Neuronal stem cell (in vitro differentiated cells): ENCODE data around the gene LSAMP.

Experiments used
- DNase-seq: peaks from one replicate; pipeline ENCODE4 v3.0.0-alpha.2; 2013; ENCODE audit warnings: low spot score
- H2AFZ ChIP-seq: one replicate; pipeline ENCODE4 v1.6.1; 2013; ENCODE audit warnings: mild to moderate bottlenecking, low read length, inconsistent platforms
- H2AK5ac ChIP-seq: 2 replicates; pipeline ENCODE4 v1.6.1; 2013; ENCODE audit warnings: low read depth, mild to moderate bottlenecking, inconsistent platforms, low read length, moderate library complexity, mixed read lengths
- H2BK120ac ChIP-seq: 2 replicates; pipeline ENCODE4 v1.6.1; 2013; ENCODE audit warnings: low read depth, mild to moderate bottlenecking, inconsistent platforms, low read length, moderate library complexity, mixed read lengths
- H2BK12ac ChIP-seq: one replicate; pipeline ENCODE4 v1.6.1; 2013; ENCODE audit warnings: low read length, inconsistent platforms
- H2BK15ac ChIP-seq: 2 replicates; pipeline ENCODE4 v1.6.1; 2013; ENCODE audit warnings: mild to moderate bottlenecking, low read length, inconsistent platforms, mixed read lengths
- H2BK5ac ChIP-seq: one replicate; pipeline ENCODE4 v1.6.1; 2013; ENCODE audit warnings: inconsistent platforms, mild to moderate bottlenecking, low read length, moderate library complexity
- H3K14ac ChIP-seq: one replicate; pipeline ENCODE4 v1.6.1; 2013; ENCODE audit warnings: low read length, inconsistent platforms
- H3K18ac ChIP-seq: 2 replicates; pipeline ENCODE4 v1.6.1; 2013; ENCODE audit warnings: low read length, inconsistent platforms
- H3K23ac ChIP-seq: 2 replicates; pipeline ENCODE4 v1.6.1; 2013; ENCODE audit warnings: low read depth, mild to moderate bottlenecking, mixed read lengths, low read length, inconsistent platforms; ENCODE audit not compliant: poor library complexity
- H3K27ac ChIP-seq: replicated peaks from 3 replicates; pipeline ENCODE4 v1.5.1; 2013; ENCODE audit warnings: low read length, inconsistent platforms
- H3K27me3 ChIP-seq, 3 experiments: 2 replicates each; pipeline ENCODE4 v1.6.1; 2013; ENCODE audit warnings: low read length in 3 of 3, mild to moderate bottlenecking in 2 of 3, inconsistent platforms in 1 of 3, low read depth in 1 of 3, mixed read lengths in 1 of 3, moderate library complexity in 1 of 3; ENCODE audit not compliant: control insufficient read depth in 3 of 3, insufficient read depth in 3 of 3
- H3K36me3 ChIP-seq, 2 donors: replicated peaks in 1 of 2; 2 replicates each; pipeline ENCODE4 v1.6.1; 2013; ENCODE audit warnings: low read length in 2 of 2; ENCODE audit not compliant: control insufficient read depth in 2 of 2, insufficient read depth in 2 of 2
- H3K4ac ChIP-seq: 2 replicates; pipeline ENCODE4 v1.6.1; 2013; ENCODE audit warnings: inconsistent platforms, mild to moderate bottlenecking, low read length, moderate library complexity
- H3K4me1 ChIP-seq, 2 donors: 1 replicate in 1 of 2; 2 replicates in 1 of 2; pipeline ENCODE4 v1.6.1; 2013; ENCODE audit warnings: low read length in 2 of 2, low read depth in 1 of 2; ENCODE audit not compliant: control insufficient read depth in 2 of 2, insufficient read depth in 1 of 2
- H3K4me2 ChIP-seq: one replicate; pipeline ENCODE4 v1.6.1; 2013; ENCODE audit warnings: mild to moderate bottlenecking, low read length, inconsistent platforms; ENCODE audit not compliant: insufficient read depth, poor library complexity, severe bottlenecking
- H3K4me3 ChIP-seq, 2 donors: 2 replicates each; pipeline ENCODE4 v1.5.1; 2013; ENCODE audit warnings: low read length in 2 of 2, mild to moderate bottlenecking in 2 of 2, inconsistent platforms in 1 of 2, moderate library complexity in 1 of 2
- H3K79me1 ChIP-seq: one replicate; pipeline ENCODE4 v1.6.1; 2013; ENCODE audit warnings: low read depth, mild to moderate bottlenecking, inconsistent platforms, low read length, moderate library complexity
- H3K9ac ChIP-seq: one replicate; pipeline ENCODE4 v1.6.1; 2013; ENCODE audit warnings: mild to moderate bottlenecking, low read depth, low read length, inconsistent platforms; ENCODE audit not compliant: poor library complexity
- H3K9me3 ChIP-seq, 2 donors: replicated peaks in 1 of 2; 2 replicates each; pipeline versions ENCODE3 to v1.6.1; 2013; ENCODE audit warnings: low read length in 2 of 2, mild to moderate bottlenecking in 2 of 2, inconsistent platforms in 1 of 2, low read depth in 1 of 2, mixed read lengths in 1 of 2, moderate library complexity in 1 of 2; ENCODE audit not compliant: control insufficient read depth in 2 of 2, insufficient read depth in 1 of 2
- H4K8ac ChIP-seq: one replicate; pipeline ENCODE4 v1.6.1; 2013; ENCODE audit warnings: low read depth, mild to moderate bottlenecking, inconsistent platforms, low read length, moderate library complexity
- H4K91ac ChIP-seq: one replicate; pipeline ENCODE4 v1.6.1; 2013; ENCODE audit warnings: low read length, low read depth, mild to moderate bottlenecking, inconsistent platforms; ENCODE audit not compliant: poor library complexity
- WGBS, 2 donors: extraction: QIAGEN DNeasy Blood & Tissue Kit; methylation state at CpG; one replicate each; pipeline ENCODE4 v1.1.7; 2013; ENCODE audit warnings: missing lambda C conversion rate in 2 of 2, mixed read lengths in 1 of 2; ENCODE audit not compliant: insufficient read length in 2 of 2, insufficient replicate concordance in 1 of 2; ENCODE audit errors: extremely low coverage in 2 of 2; 5-methylcytosine and 5-hydroxymethylcytosine counted together

LSAMP gene

DNA sequence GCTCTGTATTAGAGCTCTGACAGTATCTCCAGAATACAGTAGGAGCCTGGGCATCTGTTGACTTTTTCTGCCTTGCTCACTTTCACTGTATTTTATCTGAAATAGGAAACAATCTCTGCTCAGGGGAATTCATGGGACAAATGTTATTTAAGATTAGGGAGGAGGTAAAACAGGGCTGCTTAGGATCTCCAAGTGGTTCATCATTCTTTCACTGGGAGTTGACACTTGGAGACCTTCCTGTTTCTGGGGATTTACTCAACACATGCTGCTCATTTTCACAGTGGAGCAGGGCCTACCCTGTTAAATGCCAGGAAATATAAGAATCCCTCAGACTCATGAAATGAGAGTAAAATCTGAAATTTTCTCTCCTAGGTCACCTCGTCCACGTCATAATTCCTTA is 636.5 kb downstream of the LSAMP start:
- Histone ChIP-seq H3K9ac (no peak overlapping the region), H3K4me2 (no peak overlapping the region), H2BK120ac (no peak overlapping the region), H3K23ac (no peak overlapping the region), H2AFZ (no peak overlapping the region), H2BK5ac (no peak overlapping the region), H2AK5ac (no peak overlapping the region), H3K14ac (no peak overlapping the region), H3K4me3 (no peak overlapping the region), H3K4me1 (peaks cover 5% of the 10 kb centered on the region in 2 donors), H2BK12ac (no peak overlapping the region), H3K9me3 (no peaks in the 10 kb centered on the region), H4K91ac (no peak overlapping the region), H3K36me3 (no peaks in the 10 kb centered on the region), H3K4ac (no peak overlapping the region), H4K8ac (no peak overlapping the region), H3K18ac (no peak overlapping the region), H2BK15ac (no peak overlapping the region), H3K79me1 (no peaks in the 10 kb centered on the region), H3K27me3 (peaks cover 0 to 26% (median 0%) of the 10 kb centered on the region in 3 experiments), H3K27ac (no peak overlapping the region)
- WGBS, 2 donors = no CpG with 5 or more reads among the region's 2 CpGs
- DNase-seq = no peak

DNA sequence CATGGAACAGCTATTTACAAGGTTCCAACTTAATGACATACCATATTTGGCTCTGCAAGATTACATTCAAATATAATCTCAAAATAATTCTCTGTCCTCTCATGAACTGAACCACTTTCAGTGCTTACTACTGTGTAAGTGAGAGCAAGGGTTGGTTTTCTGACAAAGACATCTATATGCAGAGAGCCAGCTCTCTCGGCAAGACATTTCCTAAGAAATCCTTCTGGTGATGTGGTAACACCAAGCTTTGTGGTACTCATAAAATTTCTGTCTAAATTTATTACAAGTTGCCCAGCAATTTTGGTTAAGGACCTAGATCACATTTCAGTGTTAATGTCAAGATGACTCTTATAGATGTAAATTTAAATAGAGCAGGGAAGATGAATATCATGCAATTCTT is 637.0 kb downstream of the LSAMP start:
- Histone ChIP-seq H3K4me2 (no peak overlapping the region), H2AFZ (no peak overlapping the region), H3K4ac (no peak overlapping the region), H4K8ac (no peak overlapping the region), H3K9me3 (no peaks in the 10 kb centered on the region), H3K79me1 (no peaks in the 10 kb centered on the region), H3K23ac (no peak overlapping the region), H3K14ac (no peak overlapping the region), H2AK5ac (no peak overlapping the region), H3K36me3 (no peaks in the 10 kb centered on the region), H3K27me3 (peaks cover 0 to 31% (median 0%) of the 10 kb centered on the region in 3 experiments), H3K4me1 (peaks cover 5% of the 10 kb centered on the region in 2 donors), H2BK120ac (no peak overlapping the region), H3K9ac (no peak overlapping the region), H3K27ac (no peak overlapping the region), H2BK5ac (no peak overlapping the region), H2BK15ac (no peak overlapping the region), H2BK12ac (no peak overlapping the region), H4K91ac (no peak overlapping the region), H3K4me3 (no peak overlapping the region), H3K18ac (no peak overlapping the region)
- no peak for DNase-seq
- no CpG with 5 or more reads among the region's 1 CpG for WGBS, 2 donors

DNA sequence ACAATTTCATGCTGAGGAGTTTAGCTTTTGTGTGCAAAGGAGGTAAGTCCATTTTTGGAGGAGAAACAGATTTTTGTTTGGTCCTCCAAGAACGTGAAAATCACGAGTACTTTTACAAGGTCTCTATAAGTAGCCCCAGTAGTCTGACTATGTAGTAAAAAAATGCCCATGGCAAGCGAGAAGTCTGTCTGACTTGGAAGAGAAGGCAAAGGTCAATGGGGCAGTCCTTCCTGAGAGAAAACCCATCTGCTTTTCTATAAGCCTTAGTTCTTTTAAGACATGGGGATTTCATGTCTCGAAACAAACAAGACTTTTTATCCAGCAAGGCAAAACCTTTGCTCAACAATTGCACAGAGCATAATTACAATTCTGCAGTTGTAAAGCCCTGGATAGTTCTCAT is 638.8 kb downstream of the LSAMP start:
- Histone ChIP-seq H4K91ac (no peak overlapping the region), H2AK5ac (no peak overlapping the region), H3K4me2 (no peak overlapping the region), H3K14ac (no peak overlapping the region), H3K9me3 (no peaks in the 10 kb centered on the region), H2BK5ac (no peak overlapping the region), H3K18ac (no peak overlapping the region), H3K79me1 (no peaks in the 10 kb centered on the region), H3K4ac (no peak overlapping the region), H2BK120ac (no peak overlapping the region), H3K23ac (no peak overlapping the region), H4K8ac (no peak overlapping the region), H3K36me3 (no peaks in the 10 kb centered on the region), H2BK15ac (no peak overlapping the region), H3K27me3 (peaks cover 0 to 37% (median 0%) of the 10 kb centered on the region in 3 experiments), H3K4me3 (no peak overlapping the region), H3K27ac (no peak overlapping the region), H2AFZ (no peak overlapping the region), H3K4me1 (peaks cover 5% of the 10 kb centered on the region in 2 donors), H2BK12ac (no peak overlapping the region), H3K9ac (no peak overlapping the region)
- no peak for DNase-seq
- no CpG with 5 or more reads among the region's 4 CpGs for WGBS, 2 donors

DNA sequence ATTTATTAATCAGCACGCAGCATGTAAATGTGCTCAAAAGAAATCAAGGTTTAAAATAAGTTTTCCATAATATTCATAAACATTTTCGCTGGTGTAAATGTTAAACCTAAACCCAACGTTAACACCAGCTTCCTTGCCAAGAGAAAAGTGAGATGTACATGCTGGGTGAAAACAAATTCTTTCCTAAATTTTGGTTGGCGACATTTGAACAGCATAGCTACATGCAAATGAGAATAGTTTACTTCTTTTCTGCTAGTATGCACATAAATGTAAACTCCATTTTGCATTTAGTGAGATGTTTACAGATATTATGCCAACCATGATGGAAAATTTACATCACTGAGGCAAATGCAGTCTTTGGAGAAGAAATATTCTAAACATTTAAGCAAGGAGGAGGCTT is 639.8 kb downstream of the LSAMP start:
- H2BK12ac ChIP-seq = no peak overlapping the region
- H3K14ac ChIP-seq = no peak overlapping the region
- no peak overlapping the region for H2AK5ac ChIP-seq
- H3K27me3 ChIP-seq = peaks cover 0 to 41% (median 0%) of the 10 kb centered on the region in 3 experiments
- no peak overlapping the region for H3K18ac ChIP-seq
- no CpG with 5 or more reads among the region's 4 CpGs for WGBS, 2 donors
- DNase-seq = no peak
- no peaks in the 10 kb centered on the region for H3K36me3 ChIP-seq
- no peak overlapping the region for H2AFZ ChIP-seq
- H3K9ac ChIP-seq = no peak overlapping the region
- no peak overlapping the region for H2BK5ac ChIP-seq
- no peak overlapping the region for H2BK15ac ChIP-seq
- no peak overlapping the region for H4K8ac ChIP-seq
- no peaks in the 10 kb centered on the region for H3K9me3 ChIP-seq
- H3K4me1 ChIP-seq = peaks cover 5% of the 10 kb centered on the region in 2 donors
- H3K4ac ChIP-seq = no peak overlapping the region
- H2BK120ac ChIP-seq = no peak overlapping the region
- H3K23ac ChIP-seq = no peak overlapping the region
- no peak overlapping the region for H3K4me3 ChIP-seq
- no peak overlapping the region for H3K27ac ChIP-seq
- H4K91ac ChIP-seq = no peak overlapping the region
- H3K79me1 ChIP-seq = no peaks in the 10 kb centered on the region
- H3K4me2 ChIP-seq = no peak overlapping the region
